Mucosa of descending colon (tissue), 3 donors: ENCODE results near the gene SS18L1. TPM values are rescaled to one million over a fixed set of nuclear protein-coding genes. Genes with fewer than 3 reads are reported as not detected.

Source experiments
- ATAC-seq: fragments of 200-7000 bp; cut with Tn5 transposase; one replicate; pipeline ENCODE4 v1.9.1; 2020; ENCODE audit warnings: mild to moderate bottlenecking, moderate library complexity
- DNase-seq, 3 donors: peaks; one replicate each; pipeline ENCODE4 v3.0.0-alpha.2; 2020
- H3K36me3 ChIP-seq: fragments of 200-600 bp; one replicate; pipeline ENCODE4 v1.8.0; 2021; ENCODE audit warnings: low read depth, mild to moderate bottlenecking
- H3K4me1 ChIP-seq: fragments of 200-600 bp; one replicate; pipeline ENCODE4 v1.8.0; 2021; ENCODE audit warnings: low read depth, mild to moderate bottlenecking
- H3K4me3 ChIP-seq: fragments of 200-600 bp; one replicate; pipeline ENCODE4 v1.8.0; 2021; ENCODE audit warnings: mild to moderate bottlenecking
- H3K9me3 ChIP-seq: fragments of 200-600 bp; one replicate; pipeline ENCODE4 v1.8.0; 2021; ENCODE audit warnings: mild to moderate bottlenecking
- intact Hi-C, 2 donors: fragments of 100-400 bp; cut with DNase I in 1 of 2; cut with micrococcal nuclease in 1 of 2; formaldehyde crosslinking; loops; one replicate each; pipeline versions ENCODE4 v1.11.0 to v1.11.1; 2022; cut with DNase I, micrococcal nuclease
- total RNA-seq, 3 donors: library from RNA; stranded (reverse); fragmentation: NEBNext Ultra II Directional in 2 of 3; extraction: Animal tissue kit (Norgen Biotek cat#: 25700) in 2 of 3; gene quantifications; one replicate each; pipeline versions ENCODE4 v1.2.1 to v1.2.4, GENCODE V29; 2021 to 2023
- TF ChIP-seq, protein P1 (sequence below): fragments of 200-600 bp; IDR thresholded peaks from one replicate; pipeline ENCODE4 v1.8.0; 2022; ENCODE audit warnings: antibody characterized with exemption, mild to moderate bottlenecking
- donor health status: DM: no; HTN: no; CAD: no; lungs with moderate emphysema.
- donor health status: DM: no; HTN: no; CAD: no.
- donor health status: DM: no; HTN: yes; CAD: no.

SS18L1 gene
- total RNA-seq, 3 donors from 2014 or later, result 13.2 to 16.0 (median 14.4) TPM

DNA sequence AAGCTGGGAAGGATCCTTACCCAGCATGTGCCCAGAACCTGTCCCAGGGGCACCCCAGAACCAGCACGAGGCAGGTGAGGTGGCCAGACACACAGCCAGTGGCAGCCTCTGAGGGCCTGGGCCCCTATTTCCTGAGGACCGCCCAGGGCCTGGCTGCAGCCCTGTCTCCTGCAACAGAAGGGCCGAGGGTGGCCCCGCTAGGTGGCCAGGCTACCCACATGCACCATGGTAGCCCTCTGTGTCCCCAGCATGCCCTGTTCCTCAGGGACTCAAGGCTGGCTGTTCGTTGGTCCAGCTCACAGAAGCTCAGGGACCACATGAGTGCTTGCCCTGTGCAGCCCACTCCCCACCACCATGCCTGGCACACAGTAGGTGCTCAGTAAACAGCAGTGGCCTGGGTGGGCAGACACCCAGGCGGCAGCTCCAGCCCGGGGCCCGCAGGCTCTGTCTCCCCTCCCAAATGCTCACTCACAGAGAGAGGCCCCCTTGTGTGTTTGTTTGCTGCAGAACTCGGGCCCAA lies 68.3 kb downstream of the SS18L1 start:
- H3K36me3 ChIP-seq, result no peaks in the 10 kb centered on the region
- DNase-seq (peak in 1 of 3 donors; percentile 27), ATAC-seq (no peak)
- no peaks in the 10 kb centered on the region for H3K9me3 ChIP-seq
- TF ChIP-seq, protein P1, sequence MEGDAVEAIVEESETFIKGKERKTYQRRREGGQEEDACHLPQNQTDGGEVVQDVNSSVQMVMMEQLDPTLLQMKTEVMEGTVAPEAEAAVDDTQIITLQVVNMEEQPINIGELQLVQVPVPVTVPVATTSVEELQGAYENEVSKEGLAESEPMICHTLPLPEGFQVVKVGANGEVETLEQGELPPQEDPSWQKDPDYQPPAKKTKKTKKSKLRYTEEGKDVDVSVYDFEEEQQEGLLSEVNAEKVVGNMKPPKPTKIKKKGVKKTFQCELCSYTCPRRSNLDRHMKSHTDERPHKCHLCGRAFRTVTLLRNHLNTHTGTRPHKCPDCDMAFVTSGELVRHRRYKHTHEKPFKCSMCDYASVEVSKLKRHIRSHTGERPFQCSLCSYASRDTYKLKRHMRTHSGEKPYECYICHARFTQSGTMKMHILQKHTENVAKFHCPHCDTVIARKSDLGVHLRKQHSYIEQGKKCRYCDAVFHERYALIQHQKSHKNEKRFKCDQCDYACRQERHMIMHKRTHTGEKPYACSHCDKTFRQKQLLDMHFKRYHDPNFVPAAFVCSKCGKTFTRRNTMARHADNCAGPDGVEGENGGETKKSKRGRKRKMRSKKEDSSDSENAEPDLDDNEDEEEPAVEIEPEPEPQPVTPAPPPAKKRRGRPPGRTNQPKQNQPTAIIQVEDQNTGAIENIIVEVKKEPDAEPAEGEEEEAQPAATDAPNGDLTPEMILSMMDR, result no peak
- intact Hi-C loops, result no loop called here
- no peak overlapping the region for H3K4me3 ChIP-seq
- H3K4me1 ChIP-seq, result no peaks in the 10 kb centered on the region

- DNase-seq, result peak in 1 of 3 donors; percentile 19
- no peaks in the 10 kb centered on the region for H3K9me3 ChIP-seq
- no peak overlapping the region for H3K4me3 ChIP-seq
- TF ChIP-seq, protein P1, result no peak
- no peaks in the 10 kb centered on the region for H3K36me3 ChIP-seq
- H3K4me1 ChIP-seq, result no peaks in the 10 kb centered on the region
- intact Hi-C loops, result no loop called here
- no peak for ATAC-seq
Measured at GRCh38 chr20:62212299-62212698, 68.7 kb downstream of the SS18L1 start.

DNA sequence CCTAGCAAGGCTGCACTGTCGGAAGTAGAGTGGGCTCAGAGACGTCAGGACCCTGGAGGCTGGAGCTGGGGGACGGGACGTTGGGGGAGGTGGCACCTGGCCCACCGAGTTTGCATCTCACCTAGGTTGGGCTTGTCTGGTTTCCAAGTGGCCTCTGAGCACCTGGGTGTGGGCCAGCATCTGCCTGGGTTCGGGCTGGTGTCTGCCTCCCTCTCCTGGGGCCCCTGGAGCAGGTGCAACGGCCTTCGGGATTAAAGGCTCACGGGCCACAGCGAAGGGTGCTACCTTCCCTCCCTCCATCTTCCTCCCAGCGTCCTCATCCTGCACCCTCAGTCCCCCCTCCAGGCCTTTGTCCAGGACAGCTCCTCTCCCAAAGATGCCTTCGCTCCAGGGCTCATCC lies 70.5 kb downstream of the SS18L1 start:
- H3K4me1 ChIP-seq, result no peaks in the 10 kb centered on the region
- intact Hi-C loops, result no loop called here
- no peaks in the 10 kb centered on the region for H3K9me3 ChIP-seq
- H3K36me3 ChIP-seq, result no peaks in the 10 kb centered on the region
- H3K4me3 ChIP-seq, result no peak overlapping the region
- ATAC-seq (no peak), DNase-seq (no peak)
- TF ChIP-seq, protein P1, result no peak

- intact Hi-C loops, result no loop called here
- Histone ChIP-seq H3K4me3 (no peak overlapping the region), H3K36me3 (no peaks in the 10 kb centered on the region), H3K9me3 (no peaks in the 10 kb centered on the region), H3K4me1 (peaks cover 5% of the 10 kb centered on the region)
- DNase-seq (no peak), ATAC-seq (no peak)
- TF ChIP-seq, protein P1, result no peak
Measured at GRCh38 chr20:62215020-62215990, 71.7 kb downstream of the SS18L1 start.

GRCh38 chr20:62215991-62216635 lies 72.5 kb downstream of the SS18L1 start:
- H3K36me3 ChIP-seq, result no peaks in the 10 kb centered on the region
- no peaks in the 10 kb centered on the region for H3K9me3 ChIP-seq
- H3K4me3 ChIP-seq, result no peak overlapping the region
- ATAC-seq (no peak), DNase-seq (no peak)
- H3K4me1 ChIP-seq, result peaks cover 5% of the 10 kb centered on the region
- TF ChIP-seq, protein P1, result no peak
- intact Hi-C loops, result no loop called here
